PC-9 (cell line): ENCODE data around the gene SNAI3.

Experiments
- EZH2 ChIP-seq: fragments of 200-600 bp; sonication (generic); IDR thresholded peaks from 2 replicates; pipeline ENCODE4 v1.8.0; 2017; ENCODE audit warnings: antibody characterized with exemption, low read depth
- TF ChIP-seq, protein P1 (sequence below): fragments of 200-600 bp; sonication (generic); conservative IDR thresholded peaks from 2 replicates; pipeline ENCODE4 v1.6.1; 2017; ENCODE audit warnings: mixed run types, antibody characterized with exemption, mild to moderate bottlenecking, moderate library complexity

DNA sequence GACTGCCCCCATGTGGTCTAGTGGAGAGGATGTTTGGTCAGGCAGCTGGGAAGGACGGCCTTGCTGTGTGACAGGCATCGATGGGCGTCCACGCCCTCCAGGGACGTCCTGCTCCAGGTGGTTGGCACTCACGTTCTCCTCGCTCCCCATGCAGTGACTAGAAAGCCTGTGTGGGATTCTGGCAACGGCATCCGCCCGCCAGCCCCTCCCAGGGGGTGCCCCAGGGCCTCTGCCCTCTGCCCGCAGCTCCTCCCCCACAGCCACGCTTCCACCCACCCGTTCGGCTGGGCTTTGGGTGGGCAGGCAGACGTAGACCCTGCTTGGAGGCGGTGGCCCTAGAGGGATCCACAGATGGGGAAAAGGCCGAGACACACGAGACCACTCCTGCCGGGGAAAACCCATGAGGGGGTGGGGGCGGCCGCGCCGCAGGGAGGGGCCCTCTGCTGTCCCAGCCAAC is 52.6 kb downstream of the SNAI3 start:
- TF ChIP-seq, protein P1, sequence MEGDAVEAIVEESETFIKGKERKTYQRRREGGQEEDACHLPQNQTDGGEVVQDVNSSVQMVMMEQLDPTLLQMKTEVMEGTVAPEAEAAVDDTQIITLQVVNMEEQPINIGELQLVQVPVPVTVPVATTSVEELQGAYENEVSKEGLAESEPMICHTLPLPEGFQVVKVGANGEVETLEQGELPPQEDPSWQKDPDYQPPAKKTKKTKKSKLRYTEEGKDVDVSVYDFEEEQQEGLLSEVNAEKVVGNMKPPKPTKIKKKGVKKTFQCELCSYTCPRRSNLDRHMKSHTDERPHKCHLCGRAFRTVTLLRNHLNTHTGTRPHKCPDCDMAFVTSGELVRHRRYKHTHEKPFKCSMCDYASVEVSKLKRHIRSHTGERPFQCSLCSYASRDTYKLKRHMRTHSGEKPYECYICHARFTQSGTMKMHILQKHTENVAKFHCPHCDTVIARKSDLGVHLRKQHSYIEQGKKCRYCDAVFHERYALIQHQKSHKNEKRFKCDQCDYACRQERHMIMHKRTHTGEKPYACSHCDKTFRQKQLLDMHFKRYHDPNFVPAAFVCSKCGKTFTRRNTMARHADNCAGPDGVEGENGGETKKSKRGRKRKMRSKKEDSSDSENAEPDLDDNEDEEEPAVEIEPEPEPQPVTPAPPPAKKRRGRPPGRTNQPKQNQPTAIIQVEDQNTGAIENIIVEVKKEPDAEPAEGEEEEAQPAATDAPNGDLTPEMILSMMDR = no peak; the same call in 1 of the 2 replicates
- TF ChIP-seq EZH2 = no peak
